ENCODE measurements around the gene SAT2. TPM values are rescaled to one million over a fixed set of nuclear protein-coding genes. Genes with fewer than 3 reads are reported as not detected.
A peak's percentile ranks its signal among the peaks of the same experiment; 100 is the strongest.
"Not testable (repeated sequence)": the region's sequence is repeated elsewhere in the genome, so short reads cannot be mapped to it uniquely, and the experiment has no call there.

Gene SAT2
- total RNA-seq, 2 experiments from 2014 or later, result 15.4 to 15.5 TPM

- Mint-ChIP-seq H3K27me3 (no peaks in the 10 kb centered on the region), H3K36me3 (peaks cover 2% of the 10 kb centered on the region), H3K4me3 (no peak overlapping the region), H3K9me3 (no peaks in the 10 kb centered on the region), H3K27ac (no peak overlapping the region), H3K4me1 (peaks cover 4% of the 10 kb centered on the region)
- DNase-seq, result no peak
These were observed 9.0 kb downstream of the SAT2 start for GRCh38 chr17:7618608-7619007.

GRCh38 chr17:7615265-7615747, 12.3 kb downstream of the SAT2 start:
- H3K36me3 Mint-ChIP-seq, result peaks cover 22% of the 10 kb centered on the region
- peaks cover 32% of the 10 kb centered on the region for H3K4me1 Mint-ChIP-seq
- H3K27ac Mint-ChIP-seq, result peak overlapping the region; percentile 87
- no peak for DNase-seq
- H3K27me3 Mint-ChIP-seq, result no peaks in the 10 kb centered on the region
- no peaks in the 10 kb centered on the region for H3K9me3 Mint-ChIP-seq
- peak overlapping the region; percentile 80 for H3K4me3 Mint-ChIP-seq

GRCh38 chr17:7614425-7615264, 13.0 kb downstream of the SAT2 start, which contains the start of gene FXR2:
FXR2 (minus strand) TSS chr17:7614897; CDS start chr17:7614532, 365 bp downstream.
- H3K4me1 Mint-ChIP-seq, result peaks cover 34% of the 10 kb centered on the region
- peak; percentile 99 for DNase-seq
- H3K27ac Mint-ChIP-seq, result peak within 1 kb of the TSS; percentile 87
- no peaks in the 10 kb centered on the region for H3K27me3 Mint-ChIP-seq
- no peaks in the 10 kb centered on the region for H3K9me3 Mint-ChIP-seq
- H3K4me3 Mint-ChIP-seq, result peak within 1 kb of the TSS; percentile 90
- H3K36me3 Mint-ChIP-seq, result peaks cover 22% of the 10 kb centered on the region

GRCh38 chr17:7613769-7614424, 13.7 kb downstream of the SAT2 start:
- no peaks in the 10 kb centered on the region for H3K9me3 Mint-ChIP-seq
- DNase-seq, result no peak
- H3K36me3 Mint-ChIP-seq, result peaks cover 24% of the 10 kb centered on the region
- no peaks in the 10 kb centered on the region for H3K27me3 Mint-ChIP-seq
- H3K27ac Mint-ChIP-seq, result peak overlapping the region; percentile 82
- H3K4me3 Mint-ChIP-seq, result peak overlapping the region; percentile 90
- H3K4me1 Mint-ChIP-seq, result peaks cover 38% of the 10 kb centered on the region

- Mint-ChIP-seq H3K4me3 (peak overlapping the region; percentile 57), H3K27ac (no peak overlapping the region)
These were observed 15.4 kb downstream of the SAT2 start for GRCh38 chr17:7612294-7612640.

GRCh38 chr17:7611635-7612293, 15.9 kb downstream of the SAT2 start:
- DNase-seq, result no peak
- Mint-ChIP-seq H3K4me3 (peak overlapping the region; percentile 57), H3K27ac (no peak overlapping the region), H3K36me3 (peaks cover 24% of the 10 kb centered on the region), H3K27me3 (no peaks in the 10 kb centered on the region), H3K4me1 (peaks cover 38% of the 10 kb centered on the region), H3K9me3 (no peaks in the 10 kb centered on the region)

More at GRCh38 chr17:7612294-7612640, 15.4 kb downstream of the SAT2 start:
- no peak for DNase-seq
- peaks cover 24% of the 10 kb centered on the region for H3K36me3 Mint-ChIP-seq
- H3K27me3 Mint-ChIP-seq, result no peaks in the 10 kb centered on the region
- no peaks in the 10 kb centered on the region for H3K9me3 Mint-ChIP-seq
- peaks cover 38% of the 10 kb centered on the region for H3K4me1 Mint-ChIP-seq

GRCh38 chr17:7610641-7611040, 17.0 kb downstream of the SAT2 start:
- Mint-ChIP-seq H3K36me3 (peaks cover 28% of the 10 kb centered on the region), H3K27ac (no peak overlapping the region), H3K4me3 (no peak overlapping the region), H3K4me1 (peaks cover 41% of the 10 kb centered on the region), H3K27me3 (no peaks in the 10 kb centered on the region), H3K9me3 (no peaks in the 10 kb centered on the region)
- no peak for DNase-seq

GRCh38 chr17:7606280-7606679, 21.3 kb downstream of the SAT2 start:
- H3K9me3 Mint-ChIP-seq, result no peaks in the 10 kb centered on the region
- peaks cover 29% of the 10 kb centered on the region for H3K36me3 Mint-ChIP-seq
- no peak overlapping the region for H3K4me3 Mint-ChIP-seq

GRCh38 chr17:7597561-7597960, 30.1 kb downstream of the SAT2 start:
- not testable (repeated sequence) for H3K4me3 Mint-ChIP-seq, H3K27ac Mint-ChIP-seq, H3K9me3 Mint-ChIP-seq, H3K4me1 Mint-ChIP-seq, DNase-seq, H3K27me3 Mint-ChIP-seq
- H3K36me3 Mint-ChIP-seq, result peaks cover 23% of the 10 kb centered on the region

More at GRCh38 chr17:7606280-7606679, 21.3 kb downstream of the SAT2 start:
- no peaks in the 10 kb centered on the region for H3K27me3 Mint-ChIP-seq
- no peak for DNase-seq
- H3K27ac Mint-ChIP-seq, result no peak overlapping the region
- H3K4me1 Mint-ChIP-seq, result peaks cover 17% of the 10 kb centered on the region

- Mint-ChIP-seq H3K27ac (no peak overlapping the region), H3K9me3 (no peaks in the 10 kb centered on the region), H3K36me3 (peaks cover 18% of the 10 kb centered on the region), H3K4me3 (no peak overlapping the region), H3K4me1 (peaks cover 2% of the 10 kb centered on the region), H3K27me3 (no peaks in the 10 kb centered on the region)
- DNase-seq, result no peak
These were observed 34.3 kb downstream of the SAT2 start for GRCh38 chr17:7593296-7593695.

GRCh38 chr17:7592422-7593021, 35.1 kb downstream of the SAT2 start:
- Mint-ChIP-seq H3K4me1 (peaks cover 2% of the 10 kb centered on the region), H3K27me3 (no peaks in the 10 kb centered on the region), H3K9me3 (no peaks in the 10 kb centered on the region), H3K36me3 (peaks cover 20% of the 10 kb centered on the region), H3K27ac (no peak overlapping the region), H3K4me3 (no peak overlapping the region)
- no peak for DNase-seq

- no peak overlapping the region for H3K4me3 Mint-ChIP-seq
- peaks cover 23% of the 10 kb centered on the region for H3K36me3 Mint-ChIP-seq
- H3K9me3 Mint-ChIP-seq, result no peaks in the 10 kb centered on the region
- no peaks in the 10 kb centered on the region for H3K27me3 Mint-ChIP-seq
- DNase-seq, result no peak
- peaks cover 5% of the 10 kb centered on the region for H3K4me1 Mint-ChIP-seq
- H3K27ac Mint-ChIP-seq, result peak overlapping the region; percentile 18
These were observed 36.0 kb downstream of the SAT2 start for GRCh38 chr17:7591596-7591995.

- no peak overlapping the region for H3K27ac Mint-ChIP-seq
- H3K4me3 Mint-ChIP-seq, result no peak overlapping the region
- peaks cover 24% of the 10 kb centered on the region for H3K36me3 Mint-ChIP-seq
- no peak for DNase-seq
- H3K9me3 Mint-ChIP-seq, result no peaks in the 10 kb centered on the region
- H3K27me3 Mint-ChIP-seq, result no peaks in the 10 kb centered on the region
- H3K4me1 Mint-ChIP-seq, result peaks cover 6% of the 10 kb centered on the region
These were observed 36.9 kb downstream of the SAT2 start for GRCh38 chr17:7590743-7591142.

- no peaks in the 10 kb centered on the region for H3K27me3 Mint-ChIP-seq
- H3K4me1 Mint-ChIP-seq, result peaks cover 8% of the 10 kb centered on the region
- H3K27ac Mint-ChIP-seq, result no peak within 1 kb of the TSS
- H3K4me3 Mint-ChIP-seq, result no peak within 1 kb of the TSS
- DNase-seq, result no peak
- no peaks in the 10 kb centered on the region for H3K9me3 Mint-ChIP-seq
- H3K36me3 Mint-ChIP-seq, result peaks cover 23% of the 10 kb centered on the region
These were observed 37.5 kb downstream of the SAT2 start, which contains the start of gene SOX15 for GRCh38 chr17:7589891-7590691. SOX15 (minus strand) TSS chr17:7590094; CDS start chr17:7589676, 418 bp downstream.
